Spleen (tissue), 11 donors: ENCODE results near the gene ATG4D. TPM values are rescaled to one million over a fixed set of nuclear protein-coding genes. Genes with fewer than 3 reads are reported as not detected.

Experiments used
- DNase-seq: peaks from one replicate; pipeline ENCODE4 v3.0.0-alpha.2; 2020
- H3K27ac ChIP-seq, 8 donors: fragments of 200-600 bp; sonication (generic) in 7 of 8; 1 replicate in 4 of 8; 2 replicates in 4 of 8; pipeline versions ENCODE4 v1.5.0 to v1.8.0; 2016 to 2021; ENCODE audit warnings: inconsistent platforms in 4 of 8, mild to moderate bottlenecking in 4 of 8, moderate library complexity in 1 of 8
- H3K27me3 ChIP-seq, 7 donors: fragments of 200-600 bp; sonication (generic) in 6 of 7; replicated peaks in 1 of 7; 1 replicate in 4 of 7; 2 replicates in 3 of 7; pipeline versions ENCODE4 v1.5.0 to v1.8.0; 2016 to 2021; ENCODE audit warnings: inconsistent platforms in 3 of 7, mild to moderate bottlenecking in 1 of 7
- H3K36me3 ChIP-seq, 6 donors: fragments of 200-600 bp; sonication (generic) in 5 of 6; 1 replicate in 4 of 6; 2 replicates in 2 of 6; pipeline versions ENCODE4 v1.5.0 to v1.8.0; 2016 to 2021; ENCODE audit warnings: inconsistent platforms in 2 of 6
- H3K4me1 ChIP-seq, 6 donors: fragments of 200-600 bp; sonication (generic) in 5 of 6; 1 replicate in 3 of 6; 2 replicates in 3 of 6; pipeline versions ENCODE4 v1.5.0 to v1.8.0; 2016 to 2021; ENCODE audit warnings: inconsistent platforms in 3 of 6
- H3K4me3 ChIP-seq, 8 donors: fragments of 200-600 bp; sonication (generic) in 7 of 8; 1 replicate in 4 of 8; 2 replicates in 4 of 8; pipeline versions ENCODE4 v1.5.0 to v1.8.0; 2016 to 2021; ENCODE audit warnings: inconsistent platforms in 4 of 8, mild to moderate bottlenecking in 4 of 8, moderate library complexity in 2 of 8
- H3K9me3 ChIP-seq, 8 donors: fragments of 200-600 bp; sonication (generic) in 7 of 8; 1 replicate in 4 of 8; 2 replicates in 4 of 8; pipeline versions ENCODE4 v1.5.0 to v1.8.0; 2016 to 2021; ENCODE audit warnings: inconsistent platforms in 4 of 8
- CTCF ChIP-seq, 11 experiments: fragments of 200-600 bp in 7 of 11; fragments of 450-650 bp in 4 of 11; sonication (generic) in 4 of 11; IDR thresholded peaks in 8 of 11; conservative IDR thresholded peaks in 3 of 11; 1 replicate in 7 of 11; 2 replicates in 4 of 11; pipeline versions ENCODE4 v1.4.0 to v1.8.0; 2016 to 2021; ENCODE audit warnings: antibody characterized with exemption in 11 of 11, inconsistent platforms in 4 of 11, mild to moderate bottlenecking in 1 of 11
- POLR2A ChIP-seq, 3 donors: fragments of 450-650 bp; IDR thresholded peaks; one replicate each; pipeline ENCODE4 v1.5.1; 2017; ENCODE audit warnings: antibody characterized with exemption in 3 of 3, mild to moderate bottlenecking in 1 of 3
- POLR2AphosphoS5 ChIP-seq, 3 donors: sonication (generic); formaldehyde crosslinking; IDR thresholded peaks; one replicate each; pipeline ENCODE4 v1.5.1; 2017; ENCODE audit warnings: antibody characterized with exemption in 3 of 3
- WGBS, 5 donors: extraction: QIAGEN DNeasy Blood & Tissue Kit in 3 of 5; methylation state at CpG; one replicate each; pipeline versions ENCODE4 v1.1.5 to v1.1.7; 2013 to 2018; 5-methylcytosine and 5-hydroxymethylcytosine counted together
- intact Hi-C: fragments of 100-400 bp; cut with DNase I; formaldehyde crosslinking; loops from one replicate; pipeline ENCODE4 v1.15.0; 2023; ENCODE audit warnings: low total_unique reads
- polyA plus RNA-seq, 3 donors: library from polyadenylated mRNA; stranded (reverse); fragments of 200-250 nt; gene quantifications; one replicate each; pipeline ENCODE4 v1.2.1, GENCODE V29; 2013
- total RNA-seq, 7 donors: library from RNA; depleted of rRNA in 3 of 7; stranded (reverse); fragments of >200 nt in 3 of 7; fragmentation: NEBNext Ultra II Directional in 4 of 7; extraction: Animal tissue kit (Norgen Biotek cat#: 25700) in 4 of 7; gene quantifications; one replicate each; pipeline versions ENCODE4 v1.1.0 to v1.2.1, GENCODE V29; 2016 to 2021
- donor health status: healthy with polysubstance abuse.
- donor health status: DM: no; HTN: no; CAD: no; lungs with moderate emphysema.
- donor health status: DM: no; HTN: no; CAD: no.
- donor health status: Bipolar disorder and iron deficiency.
- donor health status: healthy.
- donor health status: DM: no; HTN: no; CAD: no.
- donor health status: DM: yes; HTN: yes; CAD: no.

ATG4D gene
- total and polyA plus RNA-seq, 10 donors: 18.2 to 40.5 (median 32.1) TPM

- Histone ChIP-seq H3K27ac (peak overlapping the region in 7 of 8 donors; percentile 90 to 97 (median 95)), H3K36me3 (peaks cover 0 to 28% (median 16%) of the 10 kb centered on the region in 6 donors), H3K4me1 (peaks cover 9 to 58% (median 32%) of the 10 kb centered on the region in 6 donors), H3K4me3 (peak overlapping the region; percentile 73 to 96 (median 88)), H3K27me3 (peaks cover 0 to 20% (median 0%) of the 10 kb centered on the region in 7 donors), H3K9me3 (no peaks in the 10 kb centered on the region)
- intact Hi-C loops: no loop called here
- DNase-seq: no peak
- WGBS, 5 donors: 52 to 63% (median 62%) methylated on average over 8 of the region's 8 CpGs
- TF ChIP-seq POLR2A (IDR thresholded peaks at IDR 0.05): no peak
- TF ChIP-seq CTCF (IDR thresholded peaks at IDR 0.05 in 8 of 11, conservative IDR thresholded peaks at IDR 0.05 in 3 of 11): no peak
- TF ChIP-seq POLR2AphosphoS5 (IDR thresholded peaks at IDR 0.05): no peak
Measured at GRCh38 chr19:10543059-10543419, 665 bp upstream of the ATG4D start.

GRCh38 chr19:10544242-10544752 is 593 bp downstream of the ATG4D start:
- 22 to 41% (median 24%) methylated on average over 13 to 22 of the region's 22 CpGs for WGBS, 5 donors
- Histone ChIP-seq H3K9me3 (no peaks in the 10 kb centered on the region), H3K36me3 (peaks cover 0 to 40% (median 29%) of the 10 kb centered on the region in 6 donors), H3K27me3 (peaks cover 0 to 8% (median 0%) of the 10 kb centered on the region in 7 donors), H3K4me3 (peak overlapping the region; percentile 73 to 96 (median 88)), H3K4me1 (peaks cover 9 to 56% (median 29%) of the 10 kb centered on the region in 6 donors), H3K27ac (peak overlapping the region; percentile 85 to 97 (median 94))
- no peak for DNase-seq
- TF ChIP-seq POLR2A (IDR thresholded peaks at IDR 0.05): no peak
- TF ChIP-seq CTCF (IDR thresholded peaks at IDR 0.05 in 8 of 11, conservative IDR thresholded peaks at IDR 0.05 in 3 of 11): peak in 1 of 11 experiments; percentile 0
- intact Hi-C loops: no loop called here

- Histone ChIP-seq H3K27me3 (peaks cover 0 to 3% (median 0%) of the 10 kb centered on the region in 7 donors), H3K9me3 (no peaks in the 10 kb centered on the region), H3K4me3 (peak overlapping the region; percentile 73 to 96 (median 88)), H3K36me3 (peaks cover 0 to 46% (median 34%) of the 10 kb centered on the region in 6 donors), H3K4me1 (peaks cover 9 to 59% (median 29%) of the 10 kb centered on the region in 6 donors), H3K27ac (peak overlapping the region in 6 of 8 donors; percentile 91 to 97 (median 95))
- DNase-seq: peak; percentile 80
- TF ChIP-seq CTCF (IDR thresholded peaks at IDR 0.05 in 8 of 11, conservative IDR thresholded peaks at IDR 0.05 in 3 of 11) (no peak), POLR2AphosphoS5 (IDR thresholded peaks at IDR 0.05) (peak in 1 of 3 donors; percentile 53)
- WGBS, 5 donors: 45 to 56% (median 49%) methylated on average over 5 to 23 of the region's 23 CpGs
- intact Hi-C loops: no loop called here
Measured at GRCh38 chr19:10544753-10545251, 1.1 kb downstream of the ATG4D start.

GRCh38 chr19:10546817-10547216 is 3.1 kb downstream of the ATG4D start:
- TF ChIP-seq CTCF (IDR thresholded peaks at IDR 0.05 in 8 of 11, conservative IDR thresholded peaks at IDR 0.05 in 3 of 11) (no peak), POLR2A (IDR thresholded peaks at IDR 0.05) (no peak), POLR2AphosphoS5 (IDR thresholded peaks at IDR 0.05) (peak in 1 of 3 donors; percentile 39)
- DNase-seq: no peak
- Histone ChIP-seq H3K27ac (no peak overlapping the region), H3K9me3 (no peaks in the 10 kb centered on the region), H3K4me3 (no peak overlapping the region), H3K4me1 (peaks cover 9 to 71% (median 28%) of the 10 kb centered on the region in 6 donors), H3K36me3 (peaks cover 0 to 66% (median 53%) of the 10 kb centered on the region in 6 donors), H3K27me3 (no peaks in the 10 kb centered on the region)
- 87 to 96% (median 93%) methylated on average over 10 to 17 of the region's 17 CpGs for WGBS, 5 donors
- intact Hi-C loops: no loop called here
